DOHH2 (cell line): ENCODE data around the gene PCDHGA7.
A peak's percentile ranks its signal among the peaks of the same experiment; 100 is the strongest.

Experiments
- CTCF ChIP-seq: fragments of 200-600 bp; sonication (generic); IDR thresholded peaks from one replicate; pipeline ENCODE4 v1.5.1; 2014; ENCODE audit warnings: antibody characterized with exemption, mild to moderate bottlenecking, low read depth, low read length; ENCODE audit not compliant: poor library complexity, severe bottlenecking
- EZH2phosphoT487 ChIP-seq: fragments of 200-600 bp; sonication (generic); IDR thresholded peaks from 2 replicates; pipeline ENCODE4 v1.6.1; 2017; ENCODE audit warnings: borderline replicate concordance, mild to moderate bottlenecking, antibody characterized with exemption, low read length, moderate library complexity, mixed read lengths

GRCh38 chr5:141359790-141360426 lies 22.6 kb upstream of the PCDHGA7 start, which contains the start of gene PCDHGB2:
- peak; percentile 63 for TF ChIP-seq CTCF
- TF ChIP-seq EZH2phosphoT487: no peak
